Measurements from ENCODE around the gene TENT4A. TPM values are rescaled to one million over a fixed set of nuclear protein-coding genes. Genes with fewer than 3 reads are reported as not detected.

Gene TENT4A
- total RNA-seq, 1 experiment from 2014 or later, result 29.6 TPM

DNA sequence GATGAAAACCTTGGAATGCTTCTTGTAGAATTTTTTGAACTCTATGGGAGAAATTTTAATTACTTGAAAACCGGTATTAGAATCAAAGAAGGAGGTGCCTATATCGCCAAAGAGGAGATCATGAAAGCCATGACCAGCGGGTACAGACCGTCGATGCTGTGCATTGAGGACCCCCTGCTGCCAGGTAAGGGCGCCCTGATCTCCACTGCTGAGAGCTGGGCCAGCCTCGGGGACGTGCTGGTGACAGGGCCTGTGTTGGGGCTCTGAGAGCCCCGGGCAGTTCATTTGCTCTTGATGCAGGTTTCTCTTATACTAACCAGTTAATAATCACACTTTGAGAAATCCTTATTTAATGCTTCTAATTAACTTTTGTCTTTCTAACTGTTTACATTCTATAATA is 33.0 kb downstream of the TENT4A start:
- H3K36me3 ChIP-seq (ENCODE audit: control insufficient read depth, insufficient read depth, low read length), result peaks cover 22% of the 10 kb centered on the region
- H3K27ac ChIP-seq (ENCODE audit: low read length), result no peak overlapping the region
- DNase-seq (ENCODE audit: low read depth, low spot score), result no peak
- H3K9me3 ChIP-seq (ENCODE audit: control insufficient read depth, insufficient read depth, low read depth, low read length), result no peaks in the 10 kb centered on the region
- no TSS peak for BruUV-seq (replicated peaks)
- ChIA-PET CTCF (interaction anchor here (0.6 kb wide), 1 partner anchor 27 kb away, joined by 7 read pairs; no protein-coding TSS in a partner anchor), POLR2A (no interaction called here)
- TF ChIP-seq, protein P1, sequence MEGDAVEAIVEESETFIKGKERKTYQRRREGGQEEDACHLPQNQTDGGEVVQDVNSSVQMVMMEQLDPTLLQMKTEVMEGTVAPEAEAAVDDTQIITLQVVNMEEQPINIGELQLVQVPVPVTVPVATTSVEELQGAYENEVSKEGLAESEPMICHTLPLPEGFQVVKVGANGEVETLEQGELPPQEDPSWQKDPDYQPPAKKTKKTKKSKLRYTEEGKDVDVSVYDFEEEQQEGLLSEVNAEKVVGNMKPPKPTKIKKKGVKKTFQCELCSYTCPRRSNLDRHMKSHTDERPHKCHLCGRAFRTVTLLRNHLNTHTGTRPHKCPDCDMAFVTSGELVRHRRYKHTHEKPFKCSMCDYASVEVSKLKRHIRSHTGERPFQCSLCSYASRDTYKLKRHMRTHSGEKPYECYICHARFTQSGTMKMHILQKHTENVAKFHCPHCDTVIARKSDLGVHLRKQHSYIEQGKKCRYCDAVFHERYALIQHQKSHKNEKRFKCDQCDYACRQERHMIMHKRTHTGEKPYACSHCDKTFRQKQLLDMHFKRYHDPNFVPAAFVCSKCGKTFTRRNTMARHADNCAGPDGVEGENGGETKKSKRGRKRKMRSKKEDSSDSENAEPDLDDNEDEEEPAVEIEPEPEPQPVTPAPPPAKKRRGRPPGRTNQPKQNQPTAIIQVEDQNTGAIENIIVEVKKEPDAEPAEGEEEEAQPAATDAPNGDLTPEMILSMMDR (IDR thresholded peaks at IDR 0.05), result no peak
- TF ChIP-seq POLR2AphosphoS5 (IDR thresholded peaks at IDR 0.05; ENCODE audit: low read depth, low read length) (no peak), SIN3A (IDR thresholded peaks at IDR 0.05; ENCODE audit: borderline replicate concordance, insufficient read depth, low read depth, low read length) (no peak), TCF7L2 (IDR thresholded peaks at IDR 0.05; ENCODE audit: low read depth, low read length) (no peak)
- TF ChIP-seq, protein P2, sequence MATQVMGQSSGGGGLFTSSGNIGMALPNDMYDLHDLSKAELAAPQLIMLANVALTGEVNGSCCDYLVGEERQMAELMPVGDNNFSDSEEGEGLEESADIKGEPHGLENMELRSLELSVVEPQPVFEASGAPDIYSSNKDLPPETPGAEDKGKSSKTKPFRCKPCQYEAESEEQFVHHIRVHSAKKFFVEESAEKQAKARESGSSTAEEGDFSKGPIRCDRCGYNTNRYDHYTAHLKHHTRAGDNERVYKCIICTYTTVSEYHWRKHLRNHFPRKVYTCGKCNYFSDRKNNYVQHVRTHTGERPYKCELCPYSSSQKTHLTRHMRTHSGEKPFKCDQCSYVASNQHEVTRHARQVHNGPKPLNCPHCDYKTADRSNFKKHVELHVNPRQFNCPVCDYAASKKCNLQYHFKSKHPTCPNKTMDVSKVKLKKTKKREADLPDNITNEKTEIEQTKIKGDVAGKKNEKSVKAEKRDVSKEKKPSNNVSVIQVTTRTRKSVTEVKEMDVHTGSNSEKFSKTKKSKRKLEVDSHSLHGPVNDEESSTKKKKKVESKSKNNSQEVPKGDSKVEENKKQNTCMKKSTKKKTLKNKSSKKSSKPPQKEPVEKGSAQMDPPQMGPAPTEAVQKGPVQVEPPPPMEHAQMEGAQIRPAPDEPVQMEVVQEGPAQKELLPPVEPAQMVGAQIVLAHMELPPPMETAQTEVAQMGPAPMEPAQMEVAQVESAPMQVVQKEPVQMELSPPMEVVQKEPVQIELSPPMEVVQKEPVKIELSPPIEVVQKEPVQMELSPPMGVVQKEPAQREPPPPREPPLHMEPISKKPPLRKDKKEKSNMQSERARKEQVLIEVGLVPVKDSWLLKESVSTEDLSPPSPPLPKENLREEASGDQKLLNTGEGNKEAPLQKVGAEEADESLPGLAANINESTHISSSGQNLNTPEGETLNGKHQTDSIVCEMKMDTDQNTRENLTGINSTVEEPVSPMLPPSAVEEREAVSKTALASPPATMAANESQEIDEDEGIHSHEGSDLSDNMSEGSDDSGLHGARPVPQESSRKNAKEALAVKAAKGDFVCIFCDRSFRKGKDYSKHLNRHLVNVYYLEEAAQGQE (IDR thresholded peaks at IDR 0.05; ENCODE audit: insufficient read depth in 1 of 2, low read depth in 2 of 2, low read length in 1 of 2), result no peak
- no peak overlapping the region for H3K4me3 ChIP-seq (ENCODE audit: low read depth in 2 of 2, low read length in 2 of 2)
- H3K27me3 ChIP-seq (ENCODE audit: control insufficient read depth, insufficient read depth, low read length), result no peaks in the 10 kb centered on the region
- ATAC-seq, result no peak
- H3K4me1 ChIP-seq (ENCODE audit: control insufficient read depth, insufficient read depth, low read length), result no peaks in the 10 kb centered on the region; the same call in 1 of the 2 replicates
- intact Hi-C loops (cut with micrococcal nuclease; ENCODE audit: unreplicated experiment), result loop anchor here (10.0 kb wide), 1 partner anchor 111 kb away; the partner anchor contains the start of genes NSUN2 and SRD5A1
- in situ Hi-C loops (cut with HindIII; ENCODE audit: low pct_unique_long_range_greater_than_20kb, low sequenced_read_pairs), result no loop called here

DNA sequence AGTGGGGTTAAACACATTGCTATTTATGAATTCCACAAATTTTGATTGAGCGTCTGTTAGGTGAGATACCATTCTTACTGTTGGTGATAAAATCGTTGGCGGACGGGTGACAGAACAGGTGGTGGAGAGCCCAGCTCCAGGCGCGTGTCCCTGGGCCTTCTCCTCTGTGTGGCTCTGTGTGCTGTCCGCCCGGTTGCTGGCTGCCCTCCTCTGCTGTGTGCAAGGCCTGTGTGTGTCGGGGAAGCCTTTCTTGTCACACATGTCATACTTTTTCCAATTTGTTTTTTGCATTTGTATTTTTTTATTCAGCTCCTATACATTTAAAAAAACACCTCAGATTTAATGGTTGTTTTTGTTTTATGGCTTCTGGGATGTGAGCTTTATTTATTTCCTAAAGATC is 33.9 kb downstream of the TENT4A start:
- ChIA-PET CTCF (no interaction called here), POLR2A (no interaction called here)
- in situ Hi-C loops (cut with HindIII; ENCODE audit: low pct_unique_long_range_greater_than_20kb, low sequenced_read_pairs), result no loop called here
- DNase-seq (ENCODE audit: low read depth, low spot score) (no peak), ATAC-seq (no peak)
- Histone ChIP-seq H3K27ac (ENCODE audit: low read length) (no peak overlapping the region), H3K36me3 (ENCODE audit: control insufficient read depth, insufficient read depth, low read length) (peaks cover 30% of the 10 kb centered on the region), H3K9me3 (ENCODE audit: control insufficient read depth, insufficient read depth, low read depth, low read length) (no peaks in the 10 kb centered on the region), H3K27me3 (ENCODE audit: control insufficient read depth, insufficient read depth, low read length) (no peaks in the 10 kb centered on the region), H3K4me3 (ENCODE audit: low read depth in 2 of 2, low read length in 2 of 2) (no peak overlapping the region), H3K4me1 (ENCODE audit: control insufficient read depth, insufficient read depth, low read length) (no peaks in the 10 kb centered on the region; the same call in 1 of the 2 replicates)
- no TSS peak for BruUV-seq (replicated peaks)
- no peak for TF ChIP-seq TCF7L2 (IDR thresholded peaks at IDR 0.05; ENCODE audit: low read depth, low read length)
- TF ChIP-seq, protein P2 (IDR thresholded peaks at IDR 0.05; ENCODE audit: insufficient read depth in 1 of 2, low read depth in 2 of 2, low read length in 1 of 2), result no peak
- intact Hi-C loops (cut with micrococcal nuclease; ENCODE audit: unreplicated experiment), result loop anchor here (10.0 kb wide), 1 partner anchor 112 kb away; the partner anchor contains the start of genes NSUN2 and SRD5A1
